HepG2 (cell line): ENCODE results near the gene PDK2. TPM values are rescaled to one million over a fixed set of nuclear protein-coding genes. Genes with fewer than 3 reads are reported as not detected.

ENCODE experiments used
- DZIP1 ChIP-seq: sonication (generic); formaldehyde crosslinking; IDR thresholded peaks from 2 replicates; pipeline ENCODE4 v1.5.0; 2020; ENCODE audit warnings: mild to moderate bottlenecking, missing genetic modification reagents
- ELK4 ChIP-seq: sonication (generic); formaldehyde crosslinking; IDR thresholded peaks from 2 replicates; pipeline ENCODE4 v1.9.0; 2021; ENCODE audit warnings: missing genetic modification reagents, borderline replicate concordance
- FIP1L1 ChIP-seq: fragments of 200-400 bp; formaldehyde crosslinking; IDR thresholded peaks from 2 replicates; pipeline ENCODE4 v1.6.1; 2018; ENCODE audit warnings: low read depth, mild to moderate bottlenecking, low read length, moderate library complexity, borderline replicate concordance; ENCODE audit not compliant: insufficient read depth
- GMEB2 ChIP-seq: IDR thresholded peaks from 2 replicates; pipeline ENCODE4 v1.6.1; 2016; ENCODE audit warnings: missing biosample characterization, missing genetic modification reagents, low read depth
- MLX ChIP-seq: IDR thresholded peaks from 2 replicates; pipeline ENCODE4 v1.6.1; 2016
- MTF1 ChIP-seq: sonication (generic); formaldehyde crosslinking; IDR thresholded peaks from 2 replicates; pipeline ENCODE4 v1.5.0; 2020; ENCODE audit warnings: missing genetic modification reagents
- MZF1 ChIP-seq: sonication (generic); formaldehyde crosslinking; IDR thresholded peaks from 2 replicates; pipeline ENCODE4 v1.8.1; 2023; ENCODE audit warnings: mild to moderate bottlenecking, missing genetic modification reagents, borderline replicate concordance
- NFATC3 ChIP-seq: sonication (generic); formaldehyde crosslinking; IDR thresholded peaks from 2 replicates; pipeline ENCODE4 v1.5.1; 2020; ENCODE audit warnings: mild to moderate bottlenecking, missing genetic modification reagents
- NR1H2 ChIP-seq: sonication (generic); formaldehyde crosslinking; IDR thresholded peaks from 2 replicates; pipeline ENCODE4 v1.8.1; 2022; ENCODE audit warnings: low read depth, missing genetic modification reagents, borderline replicate concordance
- REL ChIP-seq: sonication (generic); formaldehyde crosslinking; conservative IDR thresholded peaks from 2 replicates; pipeline ENCODE4 v1.8.0; 2022; ENCODE audit warnings: mild to moderate bottlenecking, missing genetic modification reagents, moderate library complexity
- SP4 ChIP-seq: sonication (generic); formaldehyde crosslinking; IDR thresholded peaks from 2 replicates; pipeline ENCODE4 v1.8.1; 2023; ENCODE audit warnings: mild to moderate bottlenecking, missing genetic modification reagents
- SRSF4 ChIP-seq: fragments of 200-400 bp; formaldehyde crosslinking; IDR thresholded peaks from one replicate; pipeline ENCODE4 v1.6.1; 2018; ENCODE audit warnings: mild to moderate bottlenecking, low read depth, low read length, moderate library complexity; ENCODE audit not compliant: poor library complexity, severe bottlenecking
- ZBTB1 ChIP-seq: sonication (generic); formaldehyde crosslinking; IDR thresholded peaks from 2 replicates; pipeline ENCODE4 v1.4.0; 2020; ENCODE audit warnings: missing genetic modification reagents, borderline replicate concordance
- ZNF484 ChIP-seq: sonication (generic); formaldehyde crosslinking; IDR thresholded peaks from 2 replicates; pipeline ENCODE4 v1.5.1; 2020; ENCODE audit warnings: mild to moderate bottlenecking, low read depth, missing genetic modification reagents, borderline replicate concordance
- ZNF513 ChIP-seq: sonication (generic); formaldehyde crosslinking; conservative IDR thresholded peaks from 2 replicates; pipeline ENCODE4 v1.5.0; 2020; ENCODE audit warnings: missing genetic modification reagents
- ZNF589 ChIP-seq: sonication (generic); formaldehyde crosslinking; conservative IDR thresholded peaks from 2 replicates; pipeline ENCODE4 v1.8.0; 2022; ENCODE audit warnings: mild to moderate bottlenecking, moderate library complexity, missing genetic modification reagents
- ZNF678 ChIP-seq: sonication (generic); formaldehyde crosslinking; IDR thresholded peaks from 2 replicates; pipeline ENCODE4 v1.4.0; 2020; ENCODE audit warnings: mild to moderate bottlenecking, missing genetic modification reagents
- ZNF878 ChIP-seq: sonication (generic); formaldehyde crosslinking; IDR thresholded peaks from 2 replicates; pipeline ENCODE4 v1.8.1; 2023; ENCODE audit warnings: mild to moderate bottlenecking, missing genetic modification reagents, moderate library complexity
- ZNF879 ChIP-seq: sonication (generic); formaldehyde crosslinking; IDR thresholded peaks from 2 replicates; pipeline ENCODE4 v1.8.1; 2023; ENCODE audit warnings: missing genetic modification reagents
- polyA plus RNA-seq, 8 experiments: library from polyadenylated mRNA; depleted of rRNA in 3 of 8; stranded (reverse) in 7 of 8; unstranded in 1 of 8; fragments of >200 nt; fragmentation: Illumina TruSeq in 4 of 8; extraction: Trizol in 4 of 8; gene quantifications; 2 replicates each; pipeline versions ENCODE4 v1.2.1 to v1.2.3, GENCODE V29; 2011 to 2016; ENCODE audit warnings: low read depth in 4 of 8, missing spikeins in 1 of 8, mixed read lengths in 1 of 8; ENCODE audit not compliant: insufficient read depth in 1 of 8
- total RNA-seq, 5 experiments: library from RNA; depleted of rRNA; stranded (reverse); fragments of >200 nt; fragmentation: Illumina TruSeq; extraction: Trizol; gene quantifications; 2 replicates each; pipeline ENCODE4 v1.2.3, GENCODE V29; 2016; ENCODE audit warnings: low read depth in 1 of 5

PDK2 gene
- total and polyA plus RNA-seq, 2 of the 13 experiments (the other 11 are each of a cell fraction or from before 2014, with no cell fraction given) = 18.5 to 59.7 TPM

- TF ChIP-seq ZNF513 (CRISPR knock-in tag) (no peak), ZNF879 (no peak), MZF1 (CRISPR knock-in tag) (no peak), NFATC3 (CRISPR knock-in tag) (no peak), ZBTB1 (no peak), ELK4 (CRISPR knock-in tag) (no peak), SP4 (CRISPR knock-in tag) (no peak; the same call in 1 of the 2 replicates), FIP1L1 (no peak), ZNF589 (CRISPR knock-in tag) (no peak), MLX (CRISPR knock-in tag) (no peak), MTF1 (CRISPR knock-in tag) (no peak), ZNF878 (no peak), SRSF4 (no peak), ZNF484 (CRISPR knock-in tag) (no peak), GMEB2 (no peak), ZNF678 (no peak), DZIP1 (CRISPR knock-in tag) (no peak), NR1H2 (CRISPR knock-in tag) (no peak), REL (CRISPR knock-in tag) (no peak)
Measured at GRCh38 chr17:50151937-50152547, 56.9 kb downstream of the PDK2 start (continued).
